Transverse colon (tissue), 4 donors: Measurements from ENCODE around the gene METAP1.

Source experiments
- EP300 ChIP-seq: sonication (generic); formaldehyde crosslinking; IDR thresholded peaks from one replicate; pipeline ENCODE4 v1.6.1; 2017; ENCODE audit warnings: antibody characterized with exemption, low read depth
- POLR2A ChIP-seq: fragments of 450-650 bp; IDR thresholded peaks from one replicate; pipeline ENCODE4 v1.6.1; 2016; ENCODE audit warnings: antibody characterized with exemption, mild to moderate bottlenecking, moderate library complexity
- POLR2AphosphoS5 ChIP-seq, 3 donors: sonication (generic); formaldehyde crosslinking; IDR thresholded peaks; one replicate each; pipeline ENCODE4 v1.6.1; 2016; ENCODE audit warnings: antibody characterized with exemption in 3 of 3
- TF ChIP-seq, protein P1 (sequence below), 5 experiments: fragments of 200-600 bp in 3 of 5; fragments of 450-650 bp in 2 of 5; sonication (generic) in 3 of 5; IDR thresholded peaks; 1 replicate in 2 of 5; 2 replicates in 3 of 5; pipeline ENCODE4 v1.5.1; 2016 to 2017; ENCODE audit warnings: antibody characterized with exemption in 5 of 5, inconsistent platforms in 3 of 5, mild to moderate bottlenecking in 2 of 5, moderate library complexity in 1 of 5

DNA sequence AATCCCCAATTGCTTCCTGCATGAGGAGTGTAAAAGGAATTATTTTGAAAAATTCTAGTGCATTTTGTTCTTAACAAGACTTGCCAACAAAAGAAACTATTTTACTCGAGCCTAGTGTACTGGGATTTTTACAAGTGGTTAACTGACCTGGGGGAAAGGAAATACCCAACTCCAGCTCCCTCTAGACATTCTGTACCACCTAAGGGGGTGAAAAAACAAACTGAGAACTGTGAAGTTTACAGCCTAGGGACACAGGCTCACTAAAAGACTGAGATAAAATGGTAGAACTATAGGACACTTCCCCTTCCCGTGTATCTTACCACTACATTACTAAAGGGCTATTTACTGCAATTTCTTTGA lies 95.7 kb downstream of the METAP1 start:
- TF ChIP-seq POLR2AphosphoS5 (IDR thresholded peaks at IDR 0.05) (no peak), EP300 (no peak), POLR2A (no peak)
- TF ChIP-seq, protein P1, sequence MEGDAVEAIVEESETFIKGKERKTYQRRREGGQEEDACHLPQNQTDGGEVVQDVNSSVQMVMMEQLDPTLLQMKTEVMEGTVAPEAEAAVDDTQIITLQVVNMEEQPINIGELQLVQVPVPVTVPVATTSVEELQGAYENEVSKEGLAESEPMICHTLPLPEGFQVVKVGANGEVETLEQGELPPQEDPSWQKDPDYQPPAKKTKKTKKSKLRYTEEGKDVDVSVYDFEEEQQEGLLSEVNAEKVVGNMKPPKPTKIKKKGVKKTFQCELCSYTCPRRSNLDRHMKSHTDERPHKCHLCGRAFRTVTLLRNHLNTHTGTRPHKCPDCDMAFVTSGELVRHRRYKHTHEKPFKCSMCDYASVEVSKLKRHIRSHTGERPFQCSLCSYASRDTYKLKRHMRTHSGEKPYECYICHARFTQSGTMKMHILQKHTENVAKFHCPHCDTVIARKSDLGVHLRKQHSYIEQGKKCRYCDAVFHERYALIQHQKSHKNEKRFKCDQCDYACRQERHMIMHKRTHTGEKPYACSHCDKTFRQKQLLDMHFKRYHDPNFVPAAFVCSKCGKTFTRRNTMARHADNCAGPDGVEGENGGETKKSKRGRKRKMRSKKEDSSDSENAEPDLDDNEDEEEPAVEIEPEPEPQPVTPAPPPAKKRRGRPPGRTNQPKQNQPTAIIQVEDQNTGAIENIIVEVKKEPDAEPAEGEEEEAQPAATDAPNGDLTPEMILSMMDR (IDR thresholded peaks at IDR 0.05), result no peak
